Measurements from ENCODE around the gene TENT4B. TPM values are rescaled to one million over a fixed set of nuclear protein-coding genes. Genes with fewer than 3 reads are reported as not detected.
A peak's percentile ranks its signal among the peaks of the same experiment; 100 is the strongest.

Gene TENT4B
- total RNA-seq, 1 donor from 2014 or later = 10.9 TPM

- TF ChIP-seq CTCF (IDR thresholded peaks at IDR 0.05; ENCODE audit: unreplicated experiment) = no peak
- no peak for DNase-seq (ENCODE audit: low spot score in 2 of 2, unreplicated experiment in 2 of 2)
- no peaks in the 10 kb centered on the region for H3K36me3 Mint-ChIP-seq
- no peak overlapping the region for H3K27ac Mint-ChIP-seq
- peaks cover 29% of the 10 kb centered on the region for H3K4me1 Mint-ChIP-seq
- no peaks in the 10 kb centered on the region for H3K9me3 Mint-ChIP-seq
- H3K4me3 Mint-ChIP-seq = no peak overlapping the region
- H3K27me3 Mint-ChIP-seq (ENCODE audit: low read depth) = no peaks in the 10 kb centered on the region
Observed at GRCh38 chr16:50151322-50151721, 1.8 kb upstream of the TENT4B start.

- Mint-ChIP-seq H3K27me3 (ENCODE audit: low read depth) (no peaks in the 10 kb centered on the region), H3K9me3 (no peaks in the 10 kb centered on the region), H3K36me3 (no peaks in the 10 kb centered on the region), H3K4me3 (peak overlapping the region; percentile 89), H3K27ac (peak overlapping the region; percentile 96), H3K4me1 (peaks cover 27% of the 10 kb centered on the region)
- no peak for TF ChIP-seq CTCF (IDR thresholded peaks at IDR 0.05; ENCODE audit: unreplicated experiment)
- no peak for DNase-seq (ENCODE audit: low spot score in 2 of 2, unreplicated experiment in 2 of 2)
Observed at GRCh38 chr16:50151756-50152155, 1.4 kb upstream of the TENT4B start.

GRCh38 chr16:50152351-50152806 is 727 bp upstream of the TENT4B start:
- H3K27me3 Mint-ChIP-seq (ENCODE audit: low read depth) = no peaks in the 10 kb centered on the region
- no peaks in the 10 kb centered on the region for H3K9me3 Mint-ChIP-seq
- DNase-seq (ENCODE audit: low spot score in 2 of 2, unreplicated experiment in 2 of 2) = peak in 1 of 2 experiments; percentile 19
- H3K36me3 Mint-ChIP-seq = no peaks in the 10 kb centered on the region
- TF ChIP-seq CTCF (IDR thresholded peaks at IDR 0.05; ENCODE audit: unreplicated experiment) = no peak
- peak overlapping the region; percentile 89 for H3K4me3 Mint-ChIP-seq
- peak overlapping the region; percentile 96 for H3K27ac Mint-ChIP-seq
- H3K4me1 Mint-ChIP-seq = peaks cover 23% of the 10 kb centered on the region

DNA sequence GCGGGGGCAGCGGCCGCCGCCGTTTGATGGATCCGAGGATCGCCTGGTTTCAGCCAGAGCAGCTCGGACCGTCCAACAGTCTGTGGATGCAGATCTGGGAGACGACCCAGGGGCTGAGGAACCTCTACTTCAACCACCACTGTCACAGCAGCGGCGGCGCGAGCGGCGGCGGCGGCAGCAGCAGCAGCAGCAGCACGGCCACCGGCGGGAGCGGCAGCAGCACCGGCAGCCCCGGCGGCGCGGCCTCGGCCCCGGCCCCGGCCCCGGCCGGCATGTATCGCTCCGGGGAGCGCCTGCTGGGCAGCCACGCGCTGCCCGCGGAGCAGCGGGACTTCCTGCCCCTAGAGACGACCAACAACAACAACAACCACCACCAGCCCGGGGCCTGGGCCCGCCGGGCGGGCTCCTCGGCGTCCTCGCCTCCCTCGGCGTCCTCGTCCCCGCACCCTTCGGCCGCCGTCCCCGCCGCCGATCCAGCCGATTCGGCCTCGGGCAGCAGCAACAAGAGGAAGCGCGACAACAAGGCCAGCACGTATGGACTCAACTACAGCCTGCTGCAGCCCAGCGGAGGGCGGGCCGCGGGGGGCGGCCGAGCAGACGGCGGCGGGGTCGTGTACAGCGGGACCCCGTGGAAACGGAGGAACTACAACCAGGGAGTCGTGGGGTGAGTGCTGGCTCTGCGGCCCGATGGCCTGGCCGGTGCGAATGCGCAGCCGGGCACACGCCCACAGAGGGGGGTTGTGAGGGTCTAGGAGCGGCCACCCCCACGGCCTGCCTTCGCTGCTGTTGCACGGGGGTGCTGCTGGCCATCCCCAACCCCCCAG is 702 bp downstream of the TENT4B start:
- Mint-ChIP-seq H3K27ac (peak overlapping the region; percentile 48), H3K27me3 (ENCODE audit: low read depth) (no peaks in the 10 kb centered on the region), H3K9me3 (no peaks in the 10 kb centered on the region), H3K4me3 (peak overlapping the region; percentile 78), H3K4me1 (peaks cover 23% of the 10 kb centered on the region), H3K36me3 (no peaks in the 10 kb centered on the region)
- peak in 1 of 2 experiments; percentile 40 for DNase-seq (ENCODE audit: low spot score in 2 of 2, unreplicated experiment in 2 of 2)
- no peak for TF ChIP-seq CTCF (IDR thresholded peaks at IDR 0.05; ENCODE audit: unreplicated experiment)

DNA sequence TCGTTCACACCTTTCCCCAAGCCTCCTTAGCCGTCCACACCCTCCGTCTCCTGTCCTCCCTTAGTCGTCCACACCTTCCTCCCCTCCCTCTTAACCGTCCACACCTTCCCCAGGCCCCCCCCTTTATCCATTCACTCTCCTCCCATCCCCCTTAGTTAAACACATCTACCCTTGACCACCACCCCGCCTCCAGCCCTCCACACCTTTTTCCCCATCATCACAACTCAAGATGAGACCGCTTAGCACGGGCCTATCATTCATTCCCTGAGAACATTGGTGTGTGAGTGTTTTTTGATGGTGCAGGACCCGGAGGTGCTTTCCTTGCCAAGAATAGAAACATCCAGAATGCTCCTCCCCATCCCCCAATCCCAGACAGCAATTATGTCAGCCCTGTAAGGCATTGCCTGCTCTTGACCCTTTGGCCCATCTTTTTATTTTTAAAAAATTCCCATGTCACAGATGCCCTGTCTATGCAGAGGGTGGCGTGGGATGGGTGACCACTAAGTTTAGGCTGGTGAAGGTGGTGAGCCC is 1.4 kb downstream of the TENT4B start:
- Mint-ChIP-seq H3K4me3 (peak overlapping the region; percentile 78), H3K27me3 (ENCODE audit: low read depth) (no peaks in the 10 kb centered on the region), H3K27ac (peak overlapping the region; percentile 48), H3K9me3 (no peaks in the 10 kb centered on the region), H3K4me1 (peaks cover 23% of the 10 kb centered on the region), H3K36me3 (no peaks in the 10 kb centered on the region)
- DNase-seq (ENCODE audit: low spot score in 2 of 2, unreplicated experiment in 2 of 2) = no peak
- no peak for TF ChIP-seq CTCF (IDR thresholded peaks at IDR 0.05; ENCODE audit: unreplicated experiment)
